AG04450 (cell line): ENCODE data around the gene DLL4. TPM values are rescaled to one million over a fixed set of nuclear protein-coding genes. Genes with fewer than 3 reads are reported as not detected.

Source experiments
- CTCF ChIA-PET: fragments of 300-600, 350-600 bp; formaldehyde crosslinking; extraction: SDS; loops from one replicate; lab custom pipeline; 2022; ENCODE audit warnings: antibody characterized with exemption, inconsistent platforms; lab: Charles Lee
- POLR2A ChIA-PET: fragments of 350-600 bp; formaldehyde crosslinking; extraction: SDS; loops from one replicate; lab custom pipeline; 2021; ENCODE audit warnings: antibody characterized with exemption, inconsistent platforms; lab: Yijun Ruan, JAX
- DNase-seq: peaks from one replicate; pipeline ENCODE4 v3.0.0-alpha.2; 2011; ENCODE audit warnings: low read depth, low spot score
- H3K27ac ChIP-seq: one replicate; pipeline ENCODE4 v1.5.1; 2012; ENCODE audit warnings: low read depth, low read length, control low read depth
- H3K27me3 ChIP-seq: one replicate; pipeline ENCODE4 v1.6.0; 2012; ENCODE audit warnings: low read length; ENCODE audit not compliant: control insufficient read depth, insufficient read depth
- H3K4me3 ChIP-seq: 2 replicates; pipeline ENCODE4 v1.5.1; 2011; ENCODE audit warnings: mild to moderate bottlenecking, low read depth, low read length, control low read depth
- H3K9me3 ChIP-seq: 2 replicates; pipeline ENCODE4 v1.5.1; 2012; ENCODE audit warnings: low read length; ENCODE audit not compliant: control insufficient read depth, insufficient read depth
- polyA plus RNA-seq: library from polyadenylated mRNA; depleted of rRNA; stranded (reverse); fragments of >200 nt; gene quantifications from 2 replicates; pipeline ENCODE4 v1.2.3, GENCODE V29; 2011
- TF ChIP-seq, protein P1 (sequence below): IDR thresholded peaks from 2 replicates; pipeline ENCODE4 v1.5.1; 2011; ENCODE audit warnings: low read depth, low read length, control low read depth, inconsistent platforms

DLL4 gene
- polyA plus RNA-seq, 1 experiment = 1.5 TPM

DNA sequence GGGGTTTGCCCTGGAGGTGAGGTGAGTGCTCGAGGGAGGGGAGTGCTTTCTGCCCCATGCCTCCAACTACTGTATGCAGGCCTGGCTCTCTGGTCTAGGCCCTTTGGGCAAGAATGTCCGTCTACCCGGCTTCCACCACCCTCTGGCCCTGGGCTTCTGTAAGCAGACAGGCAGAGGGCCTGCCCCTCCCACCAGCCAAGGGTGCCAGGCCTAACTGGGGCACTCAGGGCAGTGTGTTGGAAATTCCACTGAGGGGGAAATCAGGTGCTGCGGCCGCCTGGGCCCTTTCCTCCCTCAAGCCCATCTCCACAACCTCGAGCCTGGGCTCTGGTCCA lies 9.4 kb downstream of the DLL4 start:
- DNase-seq = no peak
- CTCF ChIA-PET = interaction anchor here (0.7 to 1.4 kb wide), 3 partner anchors 27 to 565 kb away, joined by 3 to 6 read pairs (median 3); no protein-coding TSS in a partner anchor
- no peak overlapping the region for H3K4me3 ChIP-seq
- H3K27me3 ChIP-seq = no peaks in the 10 kb centered on the region
- TF ChIP-seq, protein P1, sequence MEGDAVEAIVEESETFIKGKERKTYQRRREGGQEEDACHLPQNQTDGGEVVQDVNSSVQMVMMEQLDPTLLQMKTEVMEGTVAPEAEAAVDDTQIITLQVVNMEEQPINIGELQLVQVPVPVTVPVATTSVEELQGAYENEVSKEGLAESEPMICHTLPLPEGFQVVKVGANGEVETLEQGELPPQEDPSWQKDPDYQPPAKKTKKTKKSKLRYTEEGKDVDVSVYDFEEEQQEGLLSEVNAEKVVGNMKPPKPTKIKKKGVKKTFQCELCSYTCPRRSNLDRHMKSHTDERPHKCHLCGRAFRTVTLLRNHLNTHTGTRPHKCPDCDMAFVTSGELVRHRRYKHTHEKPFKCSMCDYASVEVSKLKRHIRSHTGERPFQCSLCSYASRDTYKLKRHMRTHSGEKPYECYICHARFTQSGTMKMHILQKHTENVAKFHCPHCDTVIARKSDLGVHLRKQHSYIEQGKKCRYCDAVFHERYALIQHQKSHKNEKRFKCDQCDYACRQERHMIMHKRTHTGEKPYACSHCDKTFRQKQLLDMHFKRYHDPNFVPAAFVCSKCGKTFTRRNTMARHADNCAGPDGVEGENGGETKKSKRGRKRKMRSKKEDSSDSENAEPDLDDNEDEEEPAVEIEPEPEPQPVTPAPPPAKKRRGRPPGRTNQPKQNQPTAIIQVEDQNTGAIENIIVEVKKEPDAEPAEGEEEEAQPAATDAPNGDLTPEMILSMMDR = no peak
- no peaks in the 10 kb centered on the region; the same call in 1 of the 2 replicates for H3K9me3 ChIP-seq
- H3K27ac ChIP-seq = no peak overlapping the region
- POLR2A ChIA-PET = interaction anchor here (0.9 kb wide), 1 partner anchor 15 kb away, joined by 4 read pairs; the partner anchor contains the start of gene CHAC1

DNA sequence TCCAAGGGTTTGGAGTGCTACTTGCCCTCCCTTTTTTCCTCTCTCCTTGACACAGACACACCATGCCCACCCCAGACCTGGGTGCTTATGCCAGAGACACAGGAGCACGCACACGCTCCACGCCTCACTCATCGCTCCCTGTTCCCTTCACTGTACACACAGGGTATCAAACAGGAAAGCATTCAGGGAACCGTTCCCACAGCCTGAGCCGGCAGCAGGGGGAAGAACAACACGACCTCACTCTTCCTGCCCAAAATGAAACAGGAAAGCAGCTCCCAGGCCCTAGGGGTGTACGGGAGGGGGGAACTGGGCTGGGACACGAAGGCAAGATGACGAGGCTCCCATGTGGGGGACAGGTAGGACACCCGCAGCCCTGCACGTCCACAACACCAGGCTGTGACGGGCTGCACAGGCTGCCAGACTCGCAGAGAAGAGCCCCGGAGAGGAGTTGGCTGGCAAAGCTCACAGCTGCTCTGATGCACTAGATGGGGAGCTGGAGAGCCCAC lies 11.2 kb downstream of the DLL4 start:
- ChIA-PET CTCF (interaction anchor here (0.7 to 4.3 kb wide), 9 partner anchors 9 to 79 kb away, joined by 3 to 89 read pairs (median 8); no protein-coding TSS in a partner anchor), POLR2A (interaction anchor here (0.6 to 3.2 kb wide), 2 partner anchors 13 to 30 kb away, joined by 5 to 29 read pairs; partner anchors contain the start of gene CHAC1)
- Histone ChIP-seq H3K27me3 (no peaks in the 10 kb centered on the region), H3K27ac (peak overlapping the region; percentile 39), H3K9me3 (no peaks in the 10 kb centered on the region; the same call in 1 of the 2 replicates), H3K4me3 (no peak overlapping the region)
- TF ChIP-seq, protein P1 = no peak
- no peak for DNase-seq

DNA sequence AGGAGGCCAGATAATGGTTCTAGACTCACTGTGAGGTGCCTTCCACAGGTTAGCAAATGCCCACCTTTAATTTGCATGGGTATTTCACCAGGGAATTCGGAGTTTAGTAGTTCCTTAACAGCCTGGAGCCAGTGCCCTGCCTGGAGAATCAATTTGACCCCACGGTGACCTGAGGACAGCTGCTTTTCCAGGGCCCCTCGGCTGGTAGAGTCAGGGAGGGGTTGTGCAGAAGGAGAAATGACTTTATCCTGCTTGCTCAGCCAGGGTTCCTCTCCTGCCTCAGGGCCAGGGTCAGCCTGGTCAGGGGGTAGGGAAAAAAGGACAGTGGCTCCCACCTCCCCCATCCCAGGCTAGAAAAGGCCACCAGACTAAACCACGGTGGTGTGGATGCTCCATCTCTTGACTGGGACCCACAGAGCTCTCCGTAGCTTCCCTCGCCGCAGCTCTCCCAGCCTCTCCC lies 12.0 kb downstream of the DLL4 start:
- peak overlapping the region; percentile 50 for H3K4me3 ChIP-seq
- no peaks in the 10 kb centered on the region for H3K27me3 ChIP-seq
- DNase-seq = no peak
- H3K27ac ChIP-seq = peak overlapping the region; percentile 73
- POLR2A ChIA-PET = interaction anchor here (1.0 to 3.2 kb wide), 8 partner anchors 10 to 77 kb away, joined by 3 to 29 read pairs (median 4); partner anchors contain the start of gene CHAC1
- TF ChIP-seq, protein P1 = no peak
- CTCF ChIA-PET = interaction anchor here (0.5 to 4.3 kb wide), 40 partner anchors 8 to 304 kb away, joined by 3 to 89 read pairs (median 4); partner anchors contain the start of gene CHAC1
- no peaks in the 10 kb centered on the region; the same call in 1 of the 2 replicates for H3K9me3 ChIP-seq

DNA sequence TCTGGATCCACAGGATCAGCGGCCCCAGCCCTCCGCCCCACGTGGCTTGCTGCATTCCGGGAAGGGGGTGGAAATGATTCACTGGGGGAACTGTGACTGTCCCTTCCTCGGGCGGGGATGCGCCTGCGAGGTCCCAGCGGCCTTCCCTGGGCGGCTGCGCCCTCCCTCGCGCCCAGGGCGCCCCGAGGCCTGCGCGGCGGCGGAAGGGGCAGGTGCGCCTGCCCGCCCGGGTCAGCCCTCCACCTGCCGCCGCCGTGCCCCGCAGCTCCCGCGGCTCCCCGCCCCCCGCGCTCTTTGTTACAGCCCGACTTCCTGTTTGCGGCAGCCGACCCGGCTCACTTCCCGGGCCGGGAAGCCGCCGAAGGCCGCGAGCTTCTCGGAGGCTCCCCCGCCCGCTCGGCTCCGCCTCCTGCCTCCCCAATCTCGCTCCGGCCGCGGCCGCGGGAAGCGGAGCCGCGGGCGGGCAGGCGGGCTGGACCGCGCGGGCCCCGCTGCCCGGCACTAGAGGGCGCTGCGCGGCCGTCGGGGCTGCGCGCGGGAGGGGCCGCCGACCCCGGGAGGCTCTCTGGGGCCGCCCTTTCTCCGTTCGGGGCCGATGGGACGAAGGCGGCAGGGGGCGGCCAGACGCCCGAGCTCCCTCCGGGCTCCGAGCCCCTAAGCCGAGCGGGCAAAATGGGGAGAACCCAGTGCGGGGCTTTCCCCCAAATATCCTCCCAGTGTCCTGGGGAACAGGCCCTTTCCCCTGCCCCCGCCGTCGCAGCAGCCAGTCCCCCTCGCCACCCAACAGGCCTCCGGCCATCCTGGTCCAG lies 12.6 kb downstream of the DLL4 start:
- Histone ChIP-seq H3K4me3 (peak overlapping the region; percentile 54), H3K9me3 (no peaks in the 10 kb centered on the region), H3K27me3 (no peaks in the 10 kb centered on the region), H3K27ac (peak overlapping the region; percentile 81)
- CTCF ChIA-PET = interaction anchor here (0.6 to 4.3 kb wide), 41 partner anchors 9 to 303 kb away, joined by 3 to 89 read pairs (median 4); partner anchors contain the start of genes CHAC1 and VPS18
- TF ChIP-seq, protein P1 = peak; percentile 36; the same call in 1 of the 2 replicates
- DNase-seq = peak; percentile 27
- POLR2A ChIA-PET = interaction anchor here (0.6 to 3.2 kb wide), 10 partner anchors 11 to 77 kb away, joined by 3 to 29 read pairs (median 4); partner anchors contain the start of gene CHAC1
